HFFc6 (cell line): ENCODE measurements around the gene CERS6. TPM values are rescaled to one million over a fixed set of nuclear protein-coding genes. Genes with fewer than 3 reads are reported as not detected.

Experiments used
- DNase-seq: peaks from one replicate; pipeline ENCODE4 v3.0.0-alpha.2; 2018
- H3K27ac Mint-ChIP-seq: 2 replicates; pipeline ENCODE4 v1.8.0; 2020; ENCODE audit warnings: mild to moderate bottlenecking, mixed read lengths
- H3K27me3 Mint-ChIP-seq: 2 replicates; pipeline ENCODE4 v1.8.0; 2021; ENCODE audit warnings: mild to moderate bottlenecking, moderate library complexity, mixed read lengths; ENCODE audit not compliant: insufficient read depth
- H3K36me3 Mint-ChIP-seq: 2 replicates; pipeline ENCODE4 v1.8.0; 2021; ENCODE audit warnings: low read depth, mixed read lengths
- H3K4me1 Mint-ChIP-seq: 2 replicates; pipeline ENCODE4 v1.8.0; 2020; ENCODE audit warnings: low read depth, mixed read lengths
- H3K4me3 Mint-ChIP-seq: 2 replicates; pipeline ENCODE4 v1.8.0; 2020; ENCODE audit warnings: mild to moderate bottlenecking, moderate library complexity, mixed read lengths
- H3K9me3 Mint-ChIP-seq: 2 replicates; pipeline ENCODE4 v1.8.0; 2020; ENCODE audit warnings: mild to moderate bottlenecking, mixed read lengths
- CTCF ChIP-seq: fragments of 200-600 bp; sonication (generic); IDR thresholded peaks from 2 replicates; pipeline ENCODE4 v1.5.0; 2021; ENCODE audit warnings: antibody characterized with exemption, mild to moderate bottlenecking
- total RNA-seq, 6 experiments: library from RNA; stranded (reverse); fragmentation: NEBNext Ultra II Directional; extraction: Animal tissue kit (Norgen Biotek cat#: 25700); gene quantifications; 2 replicates in 1 of 6; 3 replicates in 5 of 6; pipeline ENCODE4 v1.2.3, GENCODE V29; 2021

The CERS6 gene
- total RNA-seq, 6 experiments from 2014 or later, result 6.2 to 9.9 (median 7.5) TPM

GRCh38 chr2:168536925-168537466 lies 80.9 kb downstream of the CERS6 start:
- Mint-ChIP-seq H3K27me3 (peaks cover 2% of the 10 kb centered on the region; the same call in 1 of the 2 replicates), H3K4me3 (no peak overlapping the region), H3K36me3 (peaks cover 5% of the 10 kb centered on the region; the same call in 1 of the 2 replicates), H3K9me3 (no peaks in the 10 kb centered on the region; the same call in 1 of the 2 replicates), H3K4me1 (peaks cover 44% of the 10 kb centered on the region), H3K27ac (peak overlapping the region; percentile 47; the same call in 1 of the 2 replicates)
- DNase-seq, result peak; percentile 15
- TF ChIP-seq CTCF, result no peak

GRCh38 chr2:168538133-168538532 lies 82.1 kb downstream of the CERS6 start:
- TF ChIP-seq CTCF, result no peak
- Mint-ChIP-seq H3K4me3 (no peak overlapping the region), H3K27ac (peak overlapping the region; percentile 32)

GRCh38 chr2:168538534-168538933 lies 82.5 kb downstream of the CERS6 start:
- Mint-ChIP-seq H3K9me3 (no peaks in the 10 kb centered on the region; the same call in 1 of the 2 replicates), H3K4me1 (peaks cover 45% of the 10 kb centered on the region), H3K4me3 (no peak overlapping the region), H3K36me3 (peaks cover 5% of the 10 kb centered on the region; the same call in 1 of the 2 replicates), H3K27ac (peak overlapping the region; percentile 32; the same call in 1 of the 2 replicates), H3K27me3 (peaks cover 2% of the 10 kb centered on the region; the same call in 1 of the 2 replicates)
- no peak for TF ChIP-seq CTCF
- peak; percentile 27 for DNase-seq

More at GRCh38 chr2:168538133-168538532, 82.1 kb downstream of the CERS6 start:
- peaks cover 45% of the 10 kb centered on the region for H3K4me1 Mint-ChIP-seq
- no peaks in the 10 kb centered on the region; the same call in 1 of the 2 replicates for H3K9me3 Mint-ChIP-seq
- no peak for DNase-seq
- H3K36me3 Mint-ChIP-seq, result peaks cover 5% of the 10 kb centered on the region; the same call in 1 of the 2 replicates
- peaks cover 2% of the 10 kb centered on the region; the same call in 1 of the 2 replicates for H3K27me3 Mint-ChIP-seq

- Mint-ChIP-seq H3K27ac (no peak overlapping the region), H3K27me3 (peaks cover 2% of the 10 kb centered on the region; the same call in 1 of the 2 replicates), H3K4me3 (no peak overlapping the region), H3K9me3 (no peaks in the 10 kb centered on the region; the same call in 1 of the 2 replicates), H3K4me1 (peaks cover 50% of the 10 kb centered on the region), H3K36me3 (peaks cover 5% of the 10 kb centered on the region; the same call in 1 of the 2 replicates)
- no peak for TF ChIP-seq CTCF
- no peak for DNase-seq
Measured at GRCh38 chr2:168539945-168540344, 83.9 kb downstream of the CERS6 start.

- TF ChIP-seq CTCF, result no peak
- peaks cover 5% of the 10 kb centered on the region; the same call in 1 of the 2 replicates for H3K27me3 Mint-ChIP-seq
- H3K4me3 Mint-ChIP-seq, result no peak overlapping the region
- H3K9me3 Mint-ChIP-seq, result no peaks in the 10 kb centered on the region; the same call in 1 of the 2 replicates
- peaks cover 52% of the 10 kb centered on the region for H3K4me1 Mint-ChIP-seq
- H3K36me3 Mint-ChIP-seq, result peaks cover 5% of the 10 kb centered on the region; the same call in 1 of the 2 replicates
- no peak overlapping the region for H3K27ac Mint-ChIP-seq
- no peak for DNase-seq
Measured at GRCh38 chr2:168541858-168542257, 85.8 kb downstream of the CERS6 start.
